Prostate gland (tissue), 2 donors: ENCODE data around the gene IPO11. TPM values are rescaled to one million over a fixed set of nuclear protein-coding genes. Genes with fewer than 3 reads are reported as not detected.

ENCODE experiments used
- DNase-seq: peaks from one replicate; pipeline ENCODE4 v3.0.0-alpha.2; 2019; ENCODE audit warnings: low spot score
- H3K27ac ChIP-seq, 2 donors: fragments of 200-600 bp; sonication (generic); 2 replicates each; pipeline ENCODE4 v1.5.1; 2017 to 2019
- H3K27me3 ChIP-seq: fragments of 200-600 bp; sonication (generic); replicated peaks from 2 replicates; pipeline ENCODE4 v1.5.1; 2019; ENCODE audit not compliant: insufficient read depth
- H3K36me3 ChIP-seq, 2 donors: fragments of 200-600 bp; sonication (generic); 1 replicate in 1 of 2; 2 replicates in 1 of 2; pipeline versions ENCODE4 v1.5.1 to v1.8.1; 2017 to 2019
- H3K4me1 ChIP-seq: fragments of 200-600 bp; sonication (generic); replicated peaks from 2 replicates; pipeline ENCODE4 v1.5.1; 2019
- H3K4me3 ChIP-seq, 2 donors: fragments of 200-600 bp; sonication (generic); 2 replicates each; pipeline ENCODE4 v1.5.1; 2017 to 2019
- H3K9me3 ChIP-seq: fragments of 200-600 bp; sonication (generic); 2 replicates; pipeline ENCODE4 v1.5.1; 2017
- POLR2A ChIP-seq: fragments of 450-650 bp; IDR thresholded peaks from one replicate; pipeline ENCODE4 v1.6.1; 2016; ENCODE audit warnings: antibody characterized with exemption, mild to moderate bottlenecking
- POLR2AphosphoS5 ChIP-seq: sonication (generic); formaldehyde crosslinking; IDR thresholded peaks from one replicate; pipeline ENCODE4 v1.6.1; 2017; ENCODE audit warnings: antibody characterized with exemption
- WGBS: methylation state at CpG from one replicate; pipeline ENCODE4 v1.1.5; 2018; 5-methylcytosine and 5-hydroxymethylcytosine counted together
- intact Hi-C: fragments of 100-400 bp; cut with DNase I; formaldehyde crosslinking; loops from one replicate; pipeline ENCODE4 v1.14.2; 2022
- total RNA-seq, 2 donors: library from RNA; depleted of rRNA; stranded (reverse); fragments of >200 nt; gene quantifications; one replicate each; pipeline ENCODE4 v1.1.0, GENCODE V29; 2016
- TF ChIP-seq, protein P1 (sequence below), 4 experiments: fragments of 200-600 bp in 2 of 4; fragments of 450-650 bp in 2 of 4; sonication (generic) in 2 of 4; IDR thresholded peaks; 1 replicate in 3 of 4; 2 replicates in 1 of 4; pipeline ENCODE4 v1.5.1; 2016 to 2019; ENCODE audit warnings: antibody characterized with exemption in 4 of 4, mild to moderate bottlenecking in 2 of 4, moderate library complexity in 2 of 4

IPO11 gene
- total RNA-seq, 2 donors from 2014 or later: 15.5 to 36.2 TPM

DNA sequence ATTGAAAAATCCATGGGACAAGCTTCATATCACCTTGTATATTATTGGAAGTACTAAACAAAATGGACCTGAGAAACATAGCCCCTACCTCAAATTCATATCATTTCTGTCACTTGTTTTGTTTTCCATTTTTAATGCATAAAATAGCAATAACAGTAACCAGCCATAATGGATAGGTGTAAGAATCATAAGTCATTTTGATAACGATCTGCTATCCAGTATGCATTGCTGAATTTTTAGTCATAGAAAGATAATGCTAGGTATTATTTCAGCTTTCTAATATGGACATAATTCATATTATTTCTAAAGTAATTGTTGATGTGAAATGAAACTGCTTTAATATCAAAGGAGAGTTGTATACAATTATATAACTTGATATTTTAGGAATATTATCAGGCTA lies 164.9 kb downstream of the IPO11 start:
- no peaks in the 10 kb centered on the region for H3K9me3 ChIP-seq
- H3K4me3 ChIP-seq: no peak overlapping the region
- no peaks in the 10 kb centered on the region for H3K36me3 ChIP-seq
- intact Hi-C loops: no loop called here
- DNase-seq: no peak
- 93% methylated on average over 1 of the region's 1 CpG for WGBS
- TF ChIP-seq, protein P1, sequence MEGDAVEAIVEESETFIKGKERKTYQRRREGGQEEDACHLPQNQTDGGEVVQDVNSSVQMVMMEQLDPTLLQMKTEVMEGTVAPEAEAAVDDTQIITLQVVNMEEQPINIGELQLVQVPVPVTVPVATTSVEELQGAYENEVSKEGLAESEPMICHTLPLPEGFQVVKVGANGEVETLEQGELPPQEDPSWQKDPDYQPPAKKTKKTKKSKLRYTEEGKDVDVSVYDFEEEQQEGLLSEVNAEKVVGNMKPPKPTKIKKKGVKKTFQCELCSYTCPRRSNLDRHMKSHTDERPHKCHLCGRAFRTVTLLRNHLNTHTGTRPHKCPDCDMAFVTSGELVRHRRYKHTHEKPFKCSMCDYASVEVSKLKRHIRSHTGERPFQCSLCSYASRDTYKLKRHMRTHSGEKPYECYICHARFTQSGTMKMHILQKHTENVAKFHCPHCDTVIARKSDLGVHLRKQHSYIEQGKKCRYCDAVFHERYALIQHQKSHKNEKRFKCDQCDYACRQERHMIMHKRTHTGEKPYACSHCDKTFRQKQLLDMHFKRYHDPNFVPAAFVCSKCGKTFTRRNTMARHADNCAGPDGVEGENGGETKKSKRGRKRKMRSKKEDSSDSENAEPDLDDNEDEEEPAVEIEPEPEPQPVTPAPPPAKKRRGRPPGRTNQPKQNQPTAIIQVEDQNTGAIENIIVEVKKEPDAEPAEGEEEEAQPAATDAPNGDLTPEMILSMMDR (IDR thresholded peaks at IDR 0.05): no peak
- no peak for TF ChIP-seq POLR2A
- no peak for TF ChIP-seq POLR2AphosphoS5
- H3K27me3 ChIP-seq: no peaks in the 10 kb centered on the region
- H3K27ac ChIP-seq: no peak overlapping the region
- H3K4me1 ChIP-seq: no peaks in the 10 kb centered on the region

DNA sequence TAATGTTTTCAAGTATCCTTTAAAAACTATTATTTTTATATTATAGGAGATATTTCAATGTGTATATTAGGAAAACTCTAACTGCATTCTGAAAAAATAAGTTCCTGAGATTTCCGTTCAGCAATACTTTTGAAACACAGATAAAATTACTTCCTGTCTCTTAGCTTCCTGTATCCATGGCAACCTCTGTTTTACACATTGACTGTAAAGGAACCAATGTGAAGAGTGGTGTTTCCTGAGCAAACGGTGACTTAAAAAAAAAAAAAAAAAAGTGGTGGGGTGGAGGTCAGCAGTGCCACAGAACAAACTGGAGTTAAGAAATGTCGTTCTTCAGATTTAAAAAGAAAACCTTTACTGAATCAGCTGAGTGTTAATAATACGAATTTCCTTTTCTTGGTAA lies 166.0 kb downstream of the IPO11 start, which contains the start of gene LRRC70:
Gene LRRC70, plus strand, starts transcription at position 280 of the 400 bp plus-strand sequence. CDS start 620 bp downstream, outside the sequence.
- no peak for DNase-seq
- 68% methylated on average over 4 of the region's 4 CpGs for WGBS
- Histone ChIP-seq H3K4me1 (no peaks in the 10 kb centered on the region), H3K4me3 (no peak within 1 kb of the TSS), H3K27me3 (no peaks in the 10 kb centered on the region), H3K9me3 (no peaks in the 10 kb centered on the region), H3K27ac (no peak within 1 kb of the TSS), H3K36me3 (no peaks in the 10 kb centered on the region)
- TF ChIP-seq, protein P1 (IDR thresholded peaks at IDR 0.05): no peak
- TF ChIP-seq POLR2AphosphoS5: no peak
- intact Hi-C loops: no loop called here

DNA sequence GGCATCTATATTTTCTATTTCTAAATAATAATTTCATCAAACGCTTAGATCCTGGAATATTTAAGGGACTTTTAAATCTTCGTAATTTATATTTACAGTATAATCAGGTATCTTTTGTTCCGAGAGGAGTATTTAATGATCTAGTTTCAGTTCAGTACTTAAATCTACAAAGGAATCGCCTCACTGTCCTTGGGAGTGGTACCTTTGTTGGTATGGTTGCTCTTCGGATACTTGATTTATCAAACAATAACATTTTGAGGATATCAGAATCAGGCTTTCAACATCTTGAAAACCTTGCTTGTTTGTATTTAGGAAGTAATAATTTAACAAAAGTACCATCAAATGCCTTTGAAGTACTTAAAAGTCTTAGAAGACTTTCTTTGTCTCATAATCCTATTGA lies 167.2 kb downstream of the IPO11 start:
- Histone ChIP-seq H3K4me1 (no peaks in the 10 kb centered on the region), H3K4me3 (no peak overlapping the region), H3K27me3 (no peaks in the 10 kb centered on the region), H3K9me3 (no peaks in the 10 kb centered on the region), H3K36me3 (no peaks in the 10 kb centered on the region), H3K27ac (no peak overlapping the region)
- TF ChIP-seq POLR2A (no peak), POLR2AphosphoS5 (no peak)
- TF ChIP-seq, protein P1 (IDR thresholded peaks at IDR 0.05): no peak
- 87% methylated on average over 5 of the region's 5 CpGs for WGBS
- no peak for DNase-seq
- intact Hi-C loops: no loop called here

DNA sequence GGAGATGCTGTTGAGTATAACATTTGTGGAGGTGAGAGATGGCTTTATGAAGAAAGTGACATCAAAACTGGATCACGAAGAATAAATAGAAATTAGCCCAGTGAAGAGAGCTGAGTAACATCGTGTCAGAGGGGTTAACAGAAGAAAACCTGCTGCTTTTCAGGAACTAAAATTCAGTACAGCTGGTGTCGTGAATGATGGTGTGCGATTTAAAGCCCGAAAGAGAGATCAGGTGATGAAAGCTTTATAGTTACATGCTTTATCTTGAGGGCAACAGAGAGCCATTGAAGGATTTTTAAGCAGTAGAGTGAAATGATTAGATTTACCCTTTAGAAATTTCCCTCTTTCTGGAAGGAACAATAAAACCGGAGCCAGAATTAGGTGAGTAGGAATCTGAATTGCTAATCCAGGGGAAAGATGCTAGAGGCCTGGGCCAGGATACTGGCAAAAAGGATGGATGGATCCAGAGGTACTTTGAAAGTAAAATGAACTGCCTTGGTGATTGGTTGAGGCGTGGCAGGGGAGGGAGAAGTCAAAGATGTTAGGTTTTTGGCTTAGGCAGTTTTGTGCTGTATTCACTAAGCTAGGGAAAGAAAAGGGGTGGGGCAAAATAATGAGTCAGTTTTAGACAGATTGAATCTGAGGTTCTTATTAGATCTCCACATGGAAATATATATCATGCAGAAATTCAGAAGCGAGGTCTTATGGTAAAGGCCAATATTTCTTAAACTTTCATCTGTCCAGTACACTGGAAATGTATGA lies 169.5 kb downstream of the IPO11 start:
- H3K27ac ChIP-seq: no peak overlapping the region
- intact Hi-C loops: no loop called here
- H3K4me1 ChIP-seq: no peaks in the 10 kb centered on the region
- H3K9me3 ChIP-seq: no peaks in the 10 kb centered on the region
- no peak for TF ChIP-seq POLR2AphosphoS5
- TF ChIP-seq, protein P1 (IDR thresholded peaks at IDR 0.05): no peak
- TF ChIP-seq POLR2A: no peak
- no peak for DNase-seq
- H3K36me3 ChIP-seq: no peaks in the 10 kb centered on the region
- H3K4me3 ChIP-seq: no peak overlapping the region
- WGBS: 80% methylated on average over 8 of the region's 8 CpGs
- H3K27me3 ChIP-seq: no peaks in the 10 kb centered on the region

DNA sequence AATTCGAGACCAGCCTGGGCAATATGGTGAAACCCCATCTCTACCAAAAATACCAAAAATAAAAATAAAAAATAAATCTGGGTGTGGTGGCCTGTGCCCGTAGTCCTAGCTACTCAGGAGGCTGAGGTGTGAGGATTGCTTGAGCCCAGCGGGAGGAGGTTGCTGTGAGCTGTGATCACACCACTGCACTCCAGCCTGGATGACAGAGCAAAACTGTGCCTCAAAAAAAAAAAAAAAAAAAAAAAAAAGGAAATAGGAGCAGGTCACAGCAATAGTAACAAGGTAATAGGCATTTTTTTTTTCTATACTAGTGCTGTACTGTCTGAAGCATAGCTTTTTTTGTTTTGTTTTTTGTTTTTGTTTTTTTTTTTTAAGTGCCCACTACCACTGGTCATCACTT lies 171.8 kb downstream of the IPO11 start:
- no peak for TF ChIP-seq POLR2AphosphoS5
- no peak for TF ChIP-seq POLR2A
- TF ChIP-seq, protein P1 (IDR thresholded peaks at IDR 0.05): no peak
- no peaks in the 10 kb centered on the region for H3K36me3 ChIP-seq
- intact Hi-C loops: no loop called here
- H3K4me3 ChIP-seq: no peak overlapping the region
- no peaks in the 10 kb centered on the region for H3K9me3 ChIP-seq
- 100% methylated on average over 3 of the region's 3 CpGs for WGBS
- H3K4me1 ChIP-seq: no peaks in the 10 kb centered on the region
- H3K27ac ChIP-seq: no peak overlapping the region
- H3K27me3 ChIP-seq: no peaks in the 10 kb centered on the region
- DNase-seq: no peak
